K562 (cell line): ENCODE data around the gene ARMC2.

Experiments used
- CBX8 ChIP-seq: fragments of 200-600 bp; sonication (generic); IDR thresholded peaks from 2 replicates; pipeline ENCODE4 v1.6.1; 2012; ENCODE audit warnings: borderline replicate concordance, mixed run types, low read depth, mild to moderate bottlenecking, moderate library complexity, mixed read lengths, low read length, control low read depth, inconsistent platforms; ENCODE audit not compliant: poor library complexity, severe bottlenecking; ENCODE audit errors: extremely low read depth
- CHD4 ChIP-seq: fragments of 200-600 bp; sonication (generic); IDR thresholded peaks from 3 replicates; pipeline ENCODE4 v1.6.1; 2012; ENCODE audit warnings: low read depth, mild to moderate bottlenecking, mixed read lengths, low read length, inconsistent platforms; ENCODE audit not compliant: insufficient read depth, insufficient replicate concordance, poor library complexity, severe bottlenecking
- CTBP1 ChIP-seq: fragments of 450-650 bp; IDR thresholded peaks from 2 replicates; pipeline ENCODE4 v1.6.1; 2016; ENCODE audit warnings: borderline replicate concordance
- FOS ChIP-seq: IDR thresholded peaks from 3 replicates; pipeline ENCODE4 v1.6.1; 2011; ENCODE audit not compliant: insufficient read length; ENCODE audit errors: extremely low read depth
- GABPA ChIP-seq: fragments of 200-800 bp; sonication (Bioruptor generic); conservative IDR thresholded peaks from 2 replicates; pipeline ENCODE4 v1.6.1; 2016; ENCODE audit warnings: low read depth, missing genetic modification characterization, missing compliant biosample characterization
- HDAC3 ChIP-seq: fragments of 450-650 bp; IDR thresholded peaks from 2 replicates; pipeline ENCODE4 v1.6.1; 2018; ENCODE audit warnings: borderline replicate concordance, mild to moderate bottlenecking, moderate library complexity; ENCODE audit not compliant: partially characterized antibody
- JUN ChIP-seq, 2 experiments: sonication (generic) in 1 of 2; formaldehyde crosslinking in 1 of 2; IDR thresholded peaks; 2 replicates each; pipeline versions ENCODE4 v1.6.1 to v1.8.0; 2012 to 2022; ENCODE audit warnings: borderline replicate concordance in 2 of 2, mild to moderate bottlenecking in 2 of 2, improper control_type of control experiment in 1 of 2, low read depth in 1 of 2, low read length in 1 of 2, missing genetic modification reagents in 1 of 2
- RAD21 ChIP-seq, 2 experiments: fragments of 250-450 bp in 1 of 2; fragments of 450-650 bp in 1 of 2; sonication (Bioruptor Pico) in 1 of 2; formaldehyde crosslinking in 1 of 2; IDR thresholded peaks in 1 of 2; conservative IDR thresholded peaks in 1 of 2; 2 replicates each; pipeline versions ENCODE4 v1.4.0 to v1.8.0; 2020 to 2022; ENCODE audit warnings: mild to moderate bottlenecking in 2 of 2, moderate library complexity in 1 of 2
- RFX5 ChIP-seq: IDR thresholded peaks from 2 replicates; pipeline ENCODE4 v1.6.1; 2011; ENCODE audit warnings: low read depth, mild to moderate bottlenecking, improper control_type of control experiment, low read length
- YY1 ChIP-seq, 3 experiments: IDR thresholded peaks; 2 replicates each; pipeline ENCODE4 v1.6.1; 2011; ENCODE audit warnings: low read length in 2 of 3, mild to moderate bottlenecking in 2 of 3, moderate library complexity in 2 of 3, borderline replicate concordance in 1 of 3, control low read depth in 1 of 3, low read depth in 1 of 3; ENCODE audit not compliant: insufficient read depth in 3 of 3, insufficient replicate concordance in 2 of 3, control insufficient read depth in 1 of 3, insufficient read length in 1 of 3; ENCODE audit errors: extremely low read depth in 1 of 3
- TF ChIP-seq, protein P1 (sequence below), 3 experiments: IDR thresholded peaks in 2 of 3; conservative IDR thresholded peaks in 1 of 3; 2 replicates each; pipeline ENCODE4 v1.5.1; 2011 to 2012; ENCODE audit warnings: low read length in 3 of 3, mild to moderate bottlenecking in 3 of 3, control low read depth in 2 of 3, improper control_type of control experiment in 1 of 3, inconsistent platforms in 1 of 3, low read depth in 1 of 3, mixed read lengths in 1 of 3, moderate library complexity in 1 of 3; ENCODE audit not compliant: insufficient read depth in 2 of 3
- TF ChIP-seq, protein P2 (sequence below): IDR thresholded peaks from 3 replicates; pipeline ENCODE4 v1.6.1; 2011; ENCODE audit warnings: borderline replicate concordance, mild to moderate bottlenecking; ENCODE audit not compliant: insufficient read length, insufficient read depth

DNA sequence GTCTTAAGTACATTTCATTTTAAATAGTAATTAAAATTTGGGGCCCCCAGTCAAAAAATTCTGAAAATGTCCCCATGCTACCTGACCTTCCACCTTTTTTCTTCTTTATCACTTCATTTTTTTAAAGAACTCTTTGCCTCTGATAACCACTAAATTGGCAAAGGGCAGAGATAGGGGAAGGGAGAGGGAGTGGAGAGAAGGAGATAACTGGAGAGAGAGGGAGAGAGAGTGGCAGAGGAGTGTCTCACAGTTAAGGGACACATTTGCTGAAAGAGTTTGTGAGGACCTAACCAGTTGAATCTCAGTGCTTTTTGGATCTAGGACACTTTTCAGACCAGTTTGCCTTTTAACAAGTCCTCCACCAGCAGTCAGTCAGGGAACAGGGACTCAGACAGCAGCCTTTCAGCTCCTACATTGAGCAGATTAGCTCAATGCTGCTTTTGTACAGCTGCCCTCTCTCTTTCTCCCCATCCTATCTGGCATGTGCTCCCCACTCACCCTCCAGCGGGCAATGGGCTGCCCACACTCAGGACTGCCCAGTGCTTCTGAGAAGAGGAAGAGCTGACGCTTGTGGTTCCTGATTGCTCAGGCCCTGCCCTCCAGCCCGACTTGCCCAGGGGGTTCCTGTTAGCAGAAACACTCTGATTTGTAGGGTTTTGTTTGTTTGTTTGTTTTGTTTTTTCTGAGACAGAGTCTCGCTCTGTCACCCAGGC is 14.4 kb downstream of the ARMC2 start:
- TF ChIP-seq GABPA (tag) (no peak), RAD21 (CRISPR knock-in tag; conservative IDR thresholded peaks at IDR 0.05 in 1 of 2, IDR thresholded peaks at IDR 0.05 in 1 of 2) (no peak), CHD4 (no peak), CBX8 (no peak), RFX5 (no peak), YY1 (IDR thresholded peaks at IDR 0.05; ENCODE audit: borderline replicate concordance in 1 of 3, control insufficient read depth in 1 of 3, extremely low read depth in 1 of 3, insufficient read depth in 3 of 3, insufficient read length in 1 of 3, insufficient replicate concordance in 2 of 3, low read depth in 1 of 3, low read length in 2 of 3) (no peak), HDAC3 (no peak), JUN (IDR thresholded peaks at IDR 0.05; ENCODE audit: borderline replicate concordance, low read depth, low read length) (no peak), JUN (CRISPR knock-in tag; IDR thresholded peaks at IDR 0.05; ENCODE audit: borderline replicate concordance) (no peak), CTBP1 (peak; percentile 21; the same call in 1 of the 2 replicates), FOS (no peak)
- TF ChIP-seq, protein P1, sequence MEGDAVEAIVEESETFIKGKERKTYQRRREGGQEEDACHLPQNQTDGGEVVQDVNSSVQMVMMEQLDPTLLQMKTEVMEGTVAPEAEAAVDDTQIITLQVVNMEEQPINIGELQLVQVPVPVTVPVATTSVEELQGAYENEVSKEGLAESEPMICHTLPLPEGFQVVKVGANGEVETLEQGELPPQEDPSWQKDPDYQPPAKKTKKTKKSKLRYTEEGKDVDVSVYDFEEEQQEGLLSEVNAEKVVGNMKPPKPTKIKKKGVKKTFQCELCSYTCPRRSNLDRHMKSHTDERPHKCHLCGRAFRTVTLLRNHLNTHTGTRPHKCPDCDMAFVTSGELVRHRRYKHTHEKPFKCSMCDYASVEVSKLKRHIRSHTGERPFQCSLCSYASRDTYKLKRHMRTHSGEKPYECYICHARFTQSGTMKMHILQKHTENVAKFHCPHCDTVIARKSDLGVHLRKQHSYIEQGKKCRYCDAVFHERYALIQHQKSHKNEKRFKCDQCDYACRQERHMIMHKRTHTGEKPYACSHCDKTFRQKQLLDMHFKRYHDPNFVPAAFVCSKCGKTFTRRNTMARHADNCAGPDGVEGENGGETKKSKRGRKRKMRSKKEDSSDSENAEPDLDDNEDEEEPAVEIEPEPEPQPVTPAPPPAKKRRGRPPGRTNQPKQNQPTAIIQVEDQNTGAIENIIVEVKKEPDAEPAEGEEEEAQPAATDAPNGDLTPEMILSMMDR (IDR thresholded peaks at IDR 0.05 in 2 of 3, conservative IDR thresholded peaks at IDR 0.05 in 1 of 3; ENCODE audit: insufficient read depth in 2 of 3, low read depth in 1 of 3, low read length in 3 of 3), result no peak
- TF ChIP-seq, protein P2, sequence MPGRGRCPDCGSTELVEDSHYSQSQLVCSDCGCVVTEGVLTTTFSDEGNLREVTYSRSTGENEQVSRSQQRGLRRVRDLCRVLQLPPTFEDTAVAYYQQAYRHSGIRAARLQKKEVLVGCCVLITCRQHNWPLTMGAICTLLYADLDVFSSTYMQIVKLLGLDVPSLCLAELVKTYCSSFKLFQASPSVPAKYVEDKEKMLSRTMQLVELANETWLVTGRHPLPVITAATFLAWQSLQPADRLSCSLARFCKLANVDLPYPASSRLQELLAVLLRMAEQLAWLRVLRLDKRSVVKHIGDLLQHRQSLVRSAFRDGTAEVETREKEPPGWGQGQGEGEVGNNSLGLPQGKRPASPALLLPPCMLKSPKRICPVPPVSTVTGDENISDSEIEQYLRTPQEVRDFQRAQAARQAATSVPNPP, result no peak
